ENCODE results near the gene ASIC1.

ASIC1 gene

DNA sequence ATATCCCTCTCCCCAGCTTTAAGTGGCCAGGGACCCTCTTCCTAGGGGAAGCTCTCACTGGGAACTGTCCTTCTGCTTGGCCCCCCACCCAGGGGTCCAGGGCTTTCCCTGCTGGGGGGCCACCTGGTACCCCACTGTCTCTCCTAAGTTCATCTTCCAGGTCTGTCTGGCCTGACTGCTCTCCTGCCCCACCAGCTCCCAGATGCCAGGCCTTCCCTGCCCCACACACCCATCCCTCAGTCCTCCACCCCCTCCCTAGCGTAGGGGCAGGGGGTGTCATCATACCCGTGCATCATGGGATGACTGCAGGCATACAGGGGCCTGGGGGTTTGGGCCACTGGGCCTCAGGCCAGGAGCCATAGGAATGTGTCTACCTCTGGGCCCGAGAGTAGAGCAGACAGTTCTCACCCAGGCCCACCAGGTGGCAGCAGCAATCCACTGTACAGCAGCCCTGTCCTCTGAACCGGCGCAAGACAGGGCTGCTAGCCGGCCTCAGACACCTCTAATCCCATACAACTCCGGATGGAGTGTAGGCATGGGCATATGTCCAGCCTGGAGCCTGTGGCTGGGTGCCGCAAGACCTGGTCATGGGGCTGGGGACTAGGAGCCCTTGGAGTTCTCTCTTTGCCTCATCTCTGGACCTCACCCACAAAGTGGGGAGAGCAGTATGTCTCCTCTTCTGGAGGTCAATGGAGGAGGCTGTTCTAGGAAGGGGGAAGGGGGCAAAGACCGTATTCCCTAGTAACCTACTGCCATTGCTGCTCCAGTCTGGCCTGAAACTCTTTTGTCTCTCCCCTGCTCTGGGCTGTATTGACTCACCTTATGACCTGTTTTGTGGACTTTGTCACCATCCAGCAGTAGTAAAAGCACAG is 17.8 kb downstream of the ASIC1 start:
- TF ChIP-seq, protein P1, sequence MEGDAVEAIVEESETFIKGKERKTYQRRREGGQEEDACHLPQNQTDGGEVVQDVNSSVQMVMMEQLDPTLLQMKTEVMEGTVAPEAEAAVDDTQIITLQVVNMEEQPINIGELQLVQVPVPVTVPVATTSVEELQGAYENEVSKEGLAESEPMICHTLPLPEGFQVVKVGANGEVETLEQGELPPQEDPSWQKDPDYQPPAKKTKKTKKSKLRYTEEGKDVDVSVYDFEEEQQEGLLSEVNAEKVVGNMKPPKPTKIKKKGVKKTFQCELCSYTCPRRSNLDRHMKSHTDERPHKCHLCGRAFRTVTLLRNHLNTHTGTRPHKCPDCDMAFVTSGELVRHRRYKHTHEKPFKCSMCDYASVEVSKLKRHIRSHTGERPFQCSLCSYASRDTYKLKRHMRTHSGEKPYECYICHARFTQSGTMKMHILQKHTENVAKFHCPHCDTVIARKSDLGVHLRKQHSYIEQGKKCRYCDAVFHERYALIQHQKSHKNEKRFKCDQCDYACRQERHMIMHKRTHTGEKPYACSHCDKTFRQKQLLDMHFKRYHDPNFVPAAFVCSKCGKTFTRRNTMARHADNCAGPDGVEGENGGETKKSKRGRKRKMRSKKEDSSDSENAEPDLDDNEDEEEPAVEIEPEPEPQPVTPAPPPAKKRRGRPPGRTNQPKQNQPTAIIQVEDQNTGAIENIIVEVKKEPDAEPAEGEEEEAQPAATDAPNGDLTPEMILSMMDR (IDR thresholded peaks at IDR 0.05; ENCODE audit: low read length, missing control alignments), result peak; percentile 87
- DNase-seq (ENCODE audit: low read depth), result peak; percentile 87
- H3K4me3 ChIP-seq (replicated peaks; ENCODE audit: low read depth, low read length), result no peak overlapping the region

DNA sequence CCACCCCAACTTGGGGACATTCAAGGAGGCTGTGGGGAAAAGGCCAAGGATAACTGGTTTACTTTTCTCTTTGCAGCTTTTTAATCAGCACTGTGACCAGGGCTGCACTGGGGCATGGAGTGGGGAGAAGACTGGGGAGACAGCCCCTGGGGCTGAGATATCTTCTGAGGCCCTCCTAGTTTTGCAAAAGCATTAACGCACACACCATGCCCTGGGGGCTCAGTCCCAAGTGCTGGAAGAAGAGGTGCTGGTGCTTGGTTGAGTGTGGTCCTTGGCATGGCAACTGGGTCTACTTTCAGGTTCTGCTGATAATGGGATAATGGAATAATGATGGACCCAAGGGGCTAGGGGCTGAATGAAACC is 18.4 kb downstream of the ASIC1 start:
- no peak for DNase-seq (ENCODE audit: low read depth)
- TF ChIP-seq, protein P1 (IDR thresholded peaks at IDR 0.05; ENCODE audit: low read length, missing control alignments), result no peak
- H3K4me3 ChIP-seq (replicated peaks; ENCODE audit: low read depth, low read length), result no peak overlapping the region

DNA sequence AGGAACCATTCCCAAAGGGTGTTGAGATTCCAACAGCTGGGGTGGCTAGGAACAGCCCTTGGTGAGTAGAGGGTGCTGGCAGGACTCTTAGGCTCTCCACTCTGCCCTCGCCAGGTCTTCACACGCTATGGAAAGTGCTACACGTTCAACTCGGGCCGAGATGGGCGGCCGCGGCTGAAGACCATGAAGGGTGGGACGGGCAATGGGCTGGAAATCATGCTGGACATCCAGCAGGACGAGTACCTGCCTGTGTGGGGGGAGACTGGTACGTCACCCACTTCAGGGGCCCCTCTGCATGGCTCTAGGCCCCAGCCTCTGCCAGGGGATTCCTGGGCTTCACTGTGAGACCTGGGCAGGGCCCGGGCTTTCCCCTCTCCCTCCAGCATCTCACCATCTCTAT is 19.7 kb downstream of the ASIC1 start:
- DNase-seq (ENCODE audit: low read depth), result no peak
- H3K4me3 ChIP-seq (replicated peaks; ENCODE audit: low read depth, low read length), result no peak overlapping the region
- TF ChIP-seq, protein P1 (IDR thresholded peaks at IDR 0.05; ENCODE audit: low read length, missing control alignments), result no peak

DNA sequence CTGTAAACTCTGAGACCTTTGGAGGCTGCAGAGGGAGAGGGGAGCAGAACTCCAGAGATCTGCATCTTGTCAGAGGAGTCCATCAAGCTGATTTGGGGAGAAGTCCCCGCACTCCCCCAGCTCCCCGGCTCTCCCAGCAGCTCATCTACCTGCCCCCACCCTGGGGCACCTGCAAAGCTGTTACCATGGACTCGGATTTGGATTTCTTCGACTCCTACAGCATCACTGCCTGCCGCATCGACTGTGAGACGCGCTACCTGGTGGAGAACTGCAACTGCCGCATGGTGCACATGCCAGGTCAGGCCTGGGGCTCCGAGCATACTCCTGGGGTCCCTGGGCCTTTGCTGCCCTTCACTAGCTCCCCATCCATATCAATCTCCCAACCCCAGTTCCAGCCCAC is 20.9 kb downstream of the ASIC1 start:
- H3K4me3 ChIP-seq (replicated peaks; ENCODE audit: low read depth, low read length), result no peak overlapping the region
- TF ChIP-seq, protein P1 (IDR thresholded peaks at IDR 0.05; ENCODE audit: low read length, missing control alignments), result no peak
- DNase-seq (ENCODE audit: low read depth), result no peak

DNA sequence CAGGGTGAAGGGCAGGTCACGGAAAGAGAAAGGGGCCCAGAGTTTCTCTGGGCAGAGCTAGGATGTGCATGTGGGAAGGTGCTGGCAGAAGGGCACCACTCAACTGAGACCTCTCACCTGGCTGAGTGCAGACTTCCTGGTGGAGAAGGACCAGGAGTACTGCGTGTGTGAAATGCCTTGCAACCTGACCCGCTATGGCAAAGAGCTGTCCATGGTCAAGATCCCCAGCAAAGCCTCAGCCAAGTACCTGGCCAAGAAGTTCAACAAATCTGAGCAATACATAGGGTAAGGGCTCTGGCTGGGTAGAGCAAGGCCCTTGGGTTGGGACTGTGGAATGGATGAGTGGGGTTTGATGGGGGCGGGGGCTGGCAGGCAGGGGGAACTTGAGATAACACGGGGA is 22.4 kb downstream of the ASIC1 start:
- TF ChIP-seq, protein P1 (IDR thresholded peaks at IDR 0.05; ENCODE audit: low read length, missing control alignments), result no peak
- DNase-seq (ENCODE audit: low read depth), result no peak
- H3K4me3 ChIP-seq (replicated peaks; ENCODE audit: low read depth, low read length), result no peak overlapping the region

DNA sequence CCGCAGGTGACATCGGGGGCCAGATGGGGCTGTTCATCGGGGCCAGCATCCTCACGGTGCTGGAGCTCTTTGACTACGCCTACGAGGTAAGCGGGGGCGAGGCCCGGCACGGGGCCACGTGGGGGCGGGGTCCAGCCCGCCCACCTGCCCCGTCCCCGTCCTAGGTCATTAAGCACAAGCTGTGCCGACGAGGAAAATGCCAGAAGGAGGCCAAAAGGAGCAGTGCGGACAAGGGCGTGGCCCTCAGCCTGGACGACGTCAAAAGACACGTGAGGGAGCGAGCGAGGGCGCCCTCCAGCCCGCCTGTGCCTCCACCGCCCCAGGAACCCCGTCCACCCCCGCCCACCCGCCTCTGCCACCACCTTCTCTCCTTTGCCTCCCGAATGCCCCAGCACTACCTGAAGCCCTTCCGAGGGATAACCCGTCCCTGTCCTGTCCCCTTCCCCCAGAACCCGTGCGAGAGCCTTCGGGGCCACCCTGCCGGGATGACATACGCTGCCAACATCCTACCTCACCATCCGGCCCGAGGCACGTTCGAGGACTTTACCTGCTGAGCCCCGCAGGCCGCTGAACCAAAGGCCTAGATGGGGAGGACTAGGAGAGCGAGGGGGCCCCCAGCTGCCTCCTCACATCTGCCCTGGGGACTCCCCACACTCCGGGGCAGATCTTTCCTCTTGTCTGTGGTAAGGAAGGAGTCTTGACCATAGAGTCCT is 23.9 kb downstream of the ASIC1 start:
- TF ChIP-seq, protein P1 (IDR thresholded peaks at IDR 0.05; ENCODE audit: low read length, missing control alignments), result no peak
- DNase-seq (ENCODE audit: low read depth), result no peak
- no peak overlapping the region for H3K4me3 ChIP-seq (replicated peaks; ENCODE audit: low read depth, low read length)
